GM12801 (cell line): ENCODE measurements around the gene ARID1B.

ENCODE experiments used
- TF ChIP-seq, protein P1 (sequence below): IDR thresholded peaks from one replicate; pipeline ENCODE4 v1.5.1; 2011; ENCODE audit warnings: control low read depth; ENCODE audit not compliant: insufficient read length; ENCODE audit errors: extremely low read depth

ARID1B gene

DNA sequence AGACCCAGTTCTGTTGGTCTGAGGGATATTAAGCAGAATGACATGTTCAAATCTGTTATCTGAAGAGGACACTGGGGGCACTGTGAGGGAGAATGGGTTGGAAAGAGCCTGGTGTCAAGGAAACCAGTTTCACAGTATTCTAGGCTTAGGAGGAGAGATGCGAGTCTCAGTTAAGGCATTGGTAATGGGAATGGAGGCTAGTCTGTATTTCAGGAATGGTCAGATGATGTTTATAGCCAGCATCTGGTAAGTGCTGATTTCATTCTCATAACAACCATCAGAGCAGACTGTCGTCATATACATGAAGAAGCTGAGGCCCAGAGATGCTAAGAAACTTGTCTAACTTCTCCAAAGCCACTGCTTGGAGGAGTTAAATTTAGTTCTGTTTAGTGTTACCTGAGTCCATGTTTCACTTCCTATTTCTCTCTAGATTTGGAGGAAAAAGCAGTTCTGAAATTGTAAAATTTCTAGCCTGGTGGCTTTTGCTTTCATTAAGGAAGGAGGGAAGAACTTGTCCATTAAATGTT, 242.0 kb downstream of the ARID1B start:
- TF ChIP-seq, protein P1, sequence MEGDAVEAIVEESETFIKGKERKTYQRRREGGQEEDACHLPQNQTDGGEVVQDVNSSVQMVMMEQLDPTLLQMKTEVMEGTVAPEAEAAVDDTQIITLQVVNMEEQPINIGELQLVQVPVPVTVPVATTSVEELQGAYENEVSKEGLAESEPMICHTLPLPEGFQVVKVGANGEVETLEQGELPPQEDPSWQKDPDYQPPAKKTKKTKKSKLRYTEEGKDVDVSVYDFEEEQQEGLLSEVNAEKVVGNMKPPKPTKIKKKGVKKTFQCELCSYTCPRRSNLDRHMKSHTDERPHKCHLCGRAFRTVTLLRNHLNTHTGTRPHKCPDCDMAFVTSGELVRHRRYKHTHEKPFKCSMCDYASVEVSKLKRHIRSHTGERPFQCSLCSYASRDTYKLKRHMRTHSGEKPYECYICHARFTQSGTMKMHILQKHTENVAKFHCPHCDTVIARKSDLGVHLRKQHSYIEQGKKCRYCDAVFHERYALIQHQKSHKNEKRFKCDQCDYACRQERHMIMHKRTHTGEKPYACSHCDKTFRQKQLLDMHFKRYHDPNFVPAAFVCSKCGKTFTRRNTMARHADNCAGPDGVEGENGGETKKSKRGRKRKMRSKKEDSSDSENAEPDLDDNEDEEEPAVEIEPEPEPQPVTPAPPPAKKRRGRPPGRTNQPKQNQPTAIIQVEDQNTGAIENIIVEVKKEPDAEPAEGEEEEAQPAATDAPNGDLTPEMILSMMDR: no peak

DNA sequence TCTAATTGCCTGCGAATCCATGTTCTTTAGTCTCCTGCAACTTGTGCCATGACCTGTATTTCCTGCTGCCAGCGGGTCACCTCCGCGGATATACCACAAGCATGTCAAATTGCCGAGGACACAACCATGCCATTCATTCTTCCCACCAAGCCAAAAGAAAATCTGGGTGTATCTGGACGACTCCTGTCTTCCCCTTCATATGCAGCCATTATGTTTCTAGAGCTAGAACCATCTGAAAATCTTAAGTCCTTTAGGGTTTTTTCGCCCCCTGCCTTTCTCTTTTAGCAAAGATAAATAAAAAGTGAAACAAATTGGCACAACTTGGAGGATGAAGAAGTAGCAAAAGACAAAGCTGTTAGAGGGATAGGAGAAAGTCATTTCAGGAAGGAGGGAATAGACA, 242.6 kb downstream of the ARID1B start:
- TF ChIP-seq, protein P1: no peak

DNA sequence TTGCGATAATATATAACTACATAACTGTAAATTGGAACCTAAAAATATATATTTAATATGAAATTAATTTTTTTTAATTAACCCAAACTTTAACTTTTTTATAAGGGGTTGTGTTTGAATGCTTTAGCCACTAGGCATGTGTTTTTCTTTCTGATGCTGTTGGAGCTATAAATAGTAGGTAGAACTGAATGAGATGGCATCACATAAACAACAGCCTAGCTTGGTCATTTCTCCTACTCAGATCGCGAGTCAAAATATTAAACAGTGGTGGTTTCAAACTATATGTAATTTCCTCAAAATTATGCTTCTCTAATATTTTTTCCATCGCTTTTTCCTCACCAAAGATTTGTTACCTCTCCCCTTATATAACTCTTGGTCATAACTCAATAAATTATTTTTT, 243.2 kb downstream of the ARID1B start:
- TF ChIP-seq, protein P1: no peak

DNA sequence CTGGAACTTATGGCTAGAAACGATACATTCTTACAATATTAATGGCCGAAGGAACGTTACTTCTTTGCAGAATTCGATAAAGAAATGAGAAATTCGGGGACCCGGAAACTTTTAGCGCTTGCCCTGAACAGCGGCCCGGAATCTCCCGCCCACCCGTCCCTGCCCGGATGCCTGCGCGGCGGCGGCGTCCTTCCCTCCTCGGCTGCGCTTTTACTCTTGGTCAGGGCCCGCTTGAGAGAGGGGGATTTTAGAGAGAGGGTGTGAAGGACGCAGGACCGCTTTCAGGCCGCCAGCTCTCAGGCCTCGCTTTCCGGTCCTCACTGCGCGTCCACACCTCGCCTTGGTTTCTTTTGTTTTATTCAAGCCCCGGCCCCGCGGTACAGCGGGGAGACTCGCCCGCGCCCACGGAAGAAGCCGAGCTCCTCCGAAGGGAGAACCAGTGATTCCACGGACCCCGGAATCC, 243.7 kb downstream of the ARID1B start:
- TF ChIP-seq, protein P1: no peak

DNA sequence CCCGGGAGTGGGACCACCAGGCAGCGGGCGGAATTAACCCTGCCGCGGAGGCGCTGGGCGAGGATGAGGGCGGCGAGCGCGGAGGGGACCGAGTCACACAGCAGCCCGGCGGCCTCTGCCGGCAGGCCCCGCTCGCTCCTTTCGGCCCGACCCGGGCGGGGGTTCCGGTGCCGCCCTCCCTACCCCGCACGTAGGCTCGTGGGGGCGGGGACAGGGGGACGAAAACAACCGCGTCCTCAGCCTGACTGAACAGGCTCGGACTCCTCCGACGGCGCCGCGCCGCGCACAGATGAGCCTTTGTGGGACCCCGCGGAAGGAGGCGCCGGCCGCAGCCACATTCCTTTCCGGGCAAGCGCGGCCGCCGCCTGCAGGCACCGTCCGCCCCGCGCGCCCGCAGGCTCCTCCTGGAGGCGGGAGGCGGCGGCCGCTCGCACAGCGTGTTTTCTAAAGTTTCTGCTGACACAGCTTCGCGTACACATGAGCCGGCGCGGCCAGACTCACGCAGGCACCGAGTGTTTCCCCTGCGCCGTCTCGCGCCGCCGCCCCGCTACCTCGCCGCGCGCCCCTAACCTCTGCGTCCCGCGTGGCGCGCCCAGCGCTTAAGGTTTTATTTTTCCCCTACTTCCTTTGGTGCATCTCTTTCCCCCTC, 244.3 kb downstream of the ARID1B start:
- TF ChIP-seq, protein P1: no peak

DNA sequence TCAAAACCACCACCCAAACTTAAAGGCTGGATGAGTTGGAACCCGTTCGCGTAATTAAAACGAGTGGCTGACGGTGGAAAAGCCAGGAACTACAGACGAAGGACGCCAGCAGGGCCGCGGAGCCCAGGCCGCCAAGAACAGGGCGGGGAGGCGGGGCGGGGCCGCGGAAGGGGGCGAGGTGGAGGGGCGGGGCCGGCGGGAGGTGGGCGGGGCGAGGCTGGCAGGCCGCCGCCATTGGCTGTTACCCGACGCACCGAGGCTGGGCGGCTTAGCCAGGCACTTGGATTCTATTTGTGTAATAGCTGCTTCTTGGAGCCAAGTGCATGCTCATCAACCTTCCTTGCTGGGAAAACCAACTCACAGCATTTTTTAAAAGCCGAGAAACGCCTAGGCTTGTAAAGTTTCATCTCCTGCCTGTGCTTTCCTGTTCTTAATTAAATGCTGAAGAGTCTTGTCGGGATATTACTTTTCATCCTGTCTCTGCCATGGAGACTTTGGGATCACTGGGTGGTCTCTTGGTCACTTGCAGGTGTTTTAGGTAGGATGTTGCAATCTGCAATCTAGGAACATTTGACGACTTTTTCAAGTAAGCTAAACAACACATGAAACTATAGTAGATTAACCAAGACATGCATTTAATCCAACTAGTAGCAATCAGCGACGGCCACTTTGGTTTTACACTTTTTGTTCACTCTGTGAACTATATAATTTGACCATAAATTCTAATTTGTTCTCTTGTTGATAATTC, 245.0 kb downstream of the ARID1B start:
- TF ChIP-seq, protein P1: no peak

DNA sequence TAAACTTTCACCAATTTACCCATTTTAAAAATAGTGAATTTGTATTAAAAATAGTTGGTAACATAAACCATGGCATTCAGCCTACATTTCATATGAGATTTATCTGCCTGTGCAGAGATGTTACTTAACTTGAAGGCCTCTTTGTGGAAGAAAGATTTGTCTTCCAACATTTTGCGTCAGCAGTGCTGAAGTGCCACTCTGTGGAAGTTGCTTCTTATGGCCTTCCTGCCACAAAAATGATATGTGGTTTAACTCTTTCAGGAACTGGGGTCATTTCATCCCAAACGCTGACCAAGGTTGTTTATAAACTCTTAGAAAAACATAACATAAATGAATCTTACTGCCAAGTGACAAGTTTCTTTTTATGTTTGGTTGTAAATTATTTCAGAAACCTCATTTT, 246.8 kb downstream of the ARID1B start:
- TF ChIP-seq, protein P1: no peak
